22Rv1 (cell line): ENCODE data around the gene DGKG.

Source experiments
- CTCF ChIP-seq: fragments of 450-650 bp; IDR thresholded peaks from 2 replicates; pipeline ENCODE4 v1.5.1; 2017; ENCODE audit warnings: mild to moderate bottlenecking
- ZFX ChIP-seq: fragments of 450-650 bp; IDR thresholded peaks from 2 replicates; pipeline ENCODE4 v1.6.1; 2017; ENCODE audit warnings: antibody characterized with exemption, borderline replicate concordance

- TF ChIP-seq CTCF = no peak
- TF ChIP-seq ZFX = no peak
Measured at GRCh38 chr3:186411089-186411488, 49.1 kb upstream of the DGKG start.
